ENCODE measurements around the gene TRPV6.

TRPV6 gene

DNA sequence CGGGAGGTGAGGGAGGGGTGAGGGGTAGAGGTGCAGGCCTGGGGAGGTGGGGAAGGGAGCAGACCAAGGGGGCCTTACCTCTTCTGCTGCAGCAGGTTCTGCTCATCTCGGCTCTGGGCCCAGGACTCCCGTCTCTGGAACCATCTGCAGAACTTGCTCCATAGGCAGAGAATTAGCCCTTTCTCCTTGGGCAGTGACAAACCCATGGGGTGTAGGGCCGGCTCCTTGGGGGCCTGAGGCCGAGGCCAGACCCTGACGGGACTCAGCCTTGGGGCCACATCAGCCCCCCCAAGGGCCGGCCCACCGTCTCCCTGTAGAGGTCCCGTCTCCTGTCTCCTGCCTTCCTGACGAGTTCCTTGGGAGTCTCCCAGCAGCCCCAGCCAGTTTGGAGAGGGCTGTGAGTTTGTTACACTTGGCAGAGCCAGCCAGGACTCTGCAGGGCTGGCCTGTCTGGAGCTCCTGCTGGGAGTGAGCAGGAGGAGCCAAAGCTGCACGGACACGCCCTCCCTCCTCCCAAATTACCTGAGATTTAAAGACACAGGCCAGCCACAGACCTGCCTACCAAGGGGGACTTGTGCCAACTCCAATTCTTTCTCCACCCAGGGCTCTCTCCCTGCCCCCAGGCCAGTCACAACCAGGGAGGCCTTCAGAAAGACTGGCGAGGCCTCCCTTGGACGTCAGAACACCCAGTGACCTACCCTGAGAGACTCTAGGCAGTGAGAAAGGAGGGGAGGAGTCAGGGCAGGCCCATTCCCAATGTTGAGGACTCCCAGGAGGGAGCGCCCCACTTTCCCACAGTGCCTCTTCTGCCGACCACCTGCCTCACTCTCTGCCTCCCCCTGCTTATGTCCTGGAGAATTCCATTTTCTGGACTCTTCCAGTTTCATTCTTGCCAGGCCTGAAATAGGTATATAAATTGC is at the start of gene TRPV6:
Gene TRPV6 (minus strand): TSS at position 435 of the 920 bp plus-strand sequence.
- TF ChIP-seq, protein P1, sequence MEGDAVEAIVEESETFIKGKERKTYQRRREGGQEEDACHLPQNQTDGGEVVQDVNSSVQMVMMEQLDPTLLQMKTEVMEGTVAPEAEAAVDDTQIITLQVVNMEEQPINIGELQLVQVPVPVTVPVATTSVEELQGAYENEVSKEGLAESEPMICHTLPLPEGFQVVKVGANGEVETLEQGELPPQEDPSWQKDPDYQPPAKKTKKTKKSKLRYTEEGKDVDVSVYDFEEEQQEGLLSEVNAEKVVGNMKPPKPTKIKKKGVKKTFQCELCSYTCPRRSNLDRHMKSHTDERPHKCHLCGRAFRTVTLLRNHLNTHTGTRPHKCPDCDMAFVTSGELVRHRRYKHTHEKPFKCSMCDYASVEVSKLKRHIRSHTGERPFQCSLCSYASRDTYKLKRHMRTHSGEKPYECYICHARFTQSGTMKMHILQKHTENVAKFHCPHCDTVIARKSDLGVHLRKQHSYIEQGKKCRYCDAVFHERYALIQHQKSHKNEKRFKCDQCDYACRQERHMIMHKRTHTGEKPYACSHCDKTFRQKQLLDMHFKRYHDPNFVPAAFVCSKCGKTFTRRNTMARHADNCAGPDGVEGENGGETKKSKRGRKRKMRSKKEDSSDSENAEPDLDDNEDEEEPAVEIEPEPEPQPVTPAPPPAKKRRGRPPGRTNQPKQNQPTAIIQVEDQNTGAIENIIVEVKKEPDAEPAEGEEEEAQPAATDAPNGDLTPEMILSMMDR (IDR thresholded peaks at IDR 0.05), result no peak

GRCh38 chr7:142934056-142934455 is 48.5 kb upstream of the TRPV6 start:
- TF ChIP-seq, protein P1 (IDR thresholded peaks at IDR 0.05), result no peak

- TF ChIP-seq, protein P1 (IDR thresholded peaks at IDR 0.05), result no peak
Measured at GRCh38 chr7:142933624-142934023, 48.1 kb upstream of the TRPV6 start, which contains the start of gene TRPV5. TSS of gene TRPV5 (minus strand) at chr7:142933746. CDS start at chr7:142933459, 287 bp downstream.

DNA sequence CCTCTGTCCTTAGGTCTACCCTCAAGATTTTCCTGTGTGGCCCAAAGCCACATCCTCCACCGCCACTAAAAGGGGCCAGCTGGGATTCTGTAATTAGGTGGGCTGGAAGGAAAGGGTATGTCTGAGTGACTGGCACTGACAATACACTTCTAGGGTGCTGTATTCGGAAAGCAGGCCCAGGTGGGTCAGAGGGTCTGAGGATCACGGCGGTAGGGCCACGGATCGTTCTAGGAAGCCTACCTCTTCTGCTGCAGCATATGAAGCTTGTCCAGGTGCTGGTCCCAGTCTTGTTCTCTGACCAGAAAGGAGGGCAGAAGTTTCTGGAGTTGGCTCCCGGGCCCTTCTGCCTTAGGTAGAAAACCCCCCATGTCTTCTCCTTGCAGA is 47.5 kb upstream of the TRPV6 start:
- TF ChIP-seq, protein P1 (IDR thresholded peaks at IDR 0.05), result no peak

GRCh38 chr7:142932386-142933091 is 47.0 kb upstream of the TRPV6 start:
- TF ChIP-seq, protein P1 (IDR thresholded peaks at IDR 0.05), result no peak

- TF ChIP-seq, protein P1 (IDR thresholded peaks at IDR 0.05), result no peak
Measured at GRCh38 chr7:142930126-142930730, 44.7 kb upstream of the TRPV6 start.

DNA sequence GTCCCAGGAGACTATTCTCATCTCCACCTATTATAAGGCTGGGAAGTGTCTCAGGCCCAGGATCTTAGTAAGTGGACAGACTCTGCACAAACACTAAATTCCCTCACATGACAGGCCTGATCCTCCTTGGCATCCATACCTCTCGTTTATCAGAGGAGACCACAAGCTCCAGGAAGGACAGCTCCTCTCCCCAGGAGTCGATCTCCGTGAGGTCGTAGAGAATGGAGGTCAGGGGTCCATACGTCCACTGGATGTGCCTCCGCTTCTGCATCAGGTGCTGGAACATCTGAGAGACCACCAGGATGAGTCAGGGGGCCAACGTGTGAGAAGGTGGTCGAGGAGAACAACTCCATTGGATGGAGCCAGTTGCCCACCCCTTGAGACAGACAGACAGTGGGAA is 42.4 kb upstream of the TRPV6 start:
- TF ChIP-seq, protein P1 (IDR thresholded peaks at IDR 0.05), result no peak

Measured in LNCAP (cell line).